Natural killer cell (primary cell): ENCODE measurements around the gene CLSTN2. TPM values are rescaled to one million over a fixed set of nuclear protein-coding genes. Genes with fewer than 3 reads are reported as not detected.

Experiments used
- ATAC-seq, 3 donors: fragments of 150-1000 bp in 2 of 3; fragments of 200-7000 bp in 1 of 3; cut with Tn5 transposase; 1 replicate in 1 of 3; 2 replicates in 2 of 3; pipeline ENCODE4 v1.10.0; 2021; ENCODE audit warnings: mild to moderate bottlenecking in 2 of 3, moderate library complexity in 2 of 3
- DNase-seq, 2 donors: peaks; one replicate each; pipeline versions ENCODE4 v3.0.0 to v3.0.0-alpha.2; 2013 to 2021; ENCODE audit warnings: mixed read lengths in 1 of 2
- H3K27ac ChIP-seq: one replicate; pipeline ENCODE4 v1.5.1; 2013; ENCODE audit warnings: mild to moderate bottlenecking, low read length
- H3K27me3 ChIP-seq: one replicate; pipeline ENCODE4 v1.6.1; 2013; ENCODE audit warnings: low read length; ENCODE audit not compliant: control insufficient read depth, insufficient read depth
- H3K36me3 ChIP-seq: one replicate; pipeline ENCODE4 v1.6.1; 2013; ENCODE audit warnings: low read length; ENCODE audit not compliant: control insufficient read depth, insufficient read depth
- H3K4me1 ChIP-seq: one replicate; pipeline ENCODE4 v1.6.1; 2013; ENCODE audit warnings: low read length; ENCODE audit not compliant: control insufficient read depth, insufficient read depth
- H3K4me3 ChIP-seq: one replicate; pipeline ENCODE4 v1.5.1; 2013; ENCODE audit warnings: low read length
- H3K9me3 ChIP-seq: one replicate; pipeline ENCODE4 v1.6.1; 2013; ENCODE audit warnings: low read length; ENCODE audit not compliant: control insufficient read depth, insufficient read depth
- H3K27ac Mint-ChIP-seq, 2 donors: one replicate each; pipeline ENCODE4 v1.8.0; 2022; ENCODE audit warnings: mild to moderate bottlenecking in 2 of 2, mixed read lengths in 2 of 2, moderate library complexity in 1 of 2
- H3K27me3 Mint-ChIP-seq, 2 donors: one replicate each; pipeline ENCODE4 v1.8.0; 2022; ENCODE audit warnings: low read depth in 2 of 2, mixed read lengths in 2 of 2
- H3K36me3 Mint-ChIP-seq: one replicate; pipeline ENCODE4 v1.8.0; 2022; ENCODE audit warnings: mixed read lengths
- H3K4me1 Mint-ChIP-seq, 2 donors: one replicate each; pipeline ENCODE4 v1.8.0; 2022; ENCODE audit warnings: mixed read lengths in 2 of 2
- H3K4me3 Mint-ChIP-seq: one replicate; pipeline ENCODE4 v1.8.0; 2022; ENCODE audit warnings: mild to moderate bottlenecking, moderate library complexity, mixed read lengths
- H3K9me3 Mint-ChIP-seq, 2 donors: one replicate each; pipeline ENCODE4 v1.8.0; 2022; ENCODE audit warnings: mixed read lengths in 2 of 2
- CTCF ChIP-seq: fragments of 200-600 bp; IDR thresholded peaks from one replicate; pipeline ENCODE4 v1.8.0; 2022; ENCODE audit warnings: antibody characterized with exemption
- WGBS: methylation state at CpG from one replicate; pipeline ENCODE4 v1.1.7; 2013; ENCODE audit warnings: missing lambda C conversion rate; ENCODE audit not compliant: insufficient coverage; 5-methylcytosine and 5-hydroxymethylcytosine counted together
- intact Hi-C: fragments of 100-400 bp; cut with micrococcal nuclease; formaldehyde crosslinking; loops from one replicate; pipeline ENCODE4 v1.14.2; 2022
- total RNA-seq, 4 donors: library from RNA; stranded (reverse); fragments of 120-200 nt in 1 of 4; gene quantifications; one replicate each; pipeline versions ENCODE4 v1.2.3 to v1.2.4, GENCODE V29; 2013 to 2022

CLSTN2 gene
- total RNA-seq, 3 donors from 2014 or later (not counting 1 experiment from before 2014, with no cell fraction given) = 0.05 TPM; not detected in 2

GRCh38 chr3:140395134-140396075, 460.4 kb downstream of the CLSTN2 start:
- intact Hi-C loops = no loop called here
- no peaks in the 10 kb centered on the region for H3K9me3 Mint-ChIP-seq
- peaks cover 0 to 7% of the 10 kb centered on the region in 2 donors for H3K27me3 Mint-ChIP-seq

GRCh38 chr3:140396110-140396509, 461.1 kb downstream of the CLSTN2 start:
- no peaks in the 10 kb centered on the region for H3K36me3 Mint-ChIP-seq
- Histone ChIP-seq H3K27ac (no peak overlapping the region), H3K9me3 (no peaks in the 10 kb centered on the region), H3K36me3 (no peaks in the 10 kb centered on the region), H3K4me1 (no peaks in the 10 kb centered on the region), H3K4me3 (no peak overlapping the region), H3K27me3 (no peaks in the 10 kb centered on the region)
- WGBS = 65% methylated on average over 2 of the region's 3 CpGs
- DNase-seq (no peak), ATAC-seq (no peak)
- H3K27me3 Mint-ChIP-seq = peaks cover 0 to under 1% of the 10 kb centered on the region in 2 donors
- no peak overlapping the region for H3K4me3 Mint-ChIP-seq
- no peak for TF ChIP-seq CTCF
- peaks cover 0 to 7% of the 10 kb centered on the region in 2 donors for H3K4me1 Mint-ChIP-seq
- intact Hi-C loops = no loop called here
- no peaks in the 10 kb centered on the region for H3K9me3 Mint-ChIP-seq
- no peak overlapping the region for H3K27ac Mint-ChIP-seq

More at GRCh38 chr3:140395134-140396075, 460.4 kb downstream of the CLSTN2 start:
- peak overlapping the region in 1 of 2 donors; percentile 14 for H3K27ac Mint-ChIP-seq
- Histone ChIP-seq H3K4me3 (no peak overlapping the region), H3K4me1 (no peaks in the 10 kb centered on the region), H3K36me3 (no peaks in the 10 kb centered on the region), H3K27ac (no peak overlapping the region), H3K9me3 (no peaks in the 10 kb centered on the region), H3K27me3 (no peaks in the 10 kb centered on the region)
- ATAC-seq = peak in 2 of 3 donors; percentile 65 to 67
- peaks cover 0 to 7% of the 10 kb centered on the region in 2 donors for H3K4me1 Mint-ChIP-seq
- no peaks in the 10 kb centered on the region for H3K36me3 Mint-ChIP-seq
- TF ChIP-seq CTCF = no peak
- no peak overlapping the region for H3K4me3 Mint-ChIP-seq
- WGBS = 98% methylated on average over 5 of the region's 5 CpGs
- no peak for DNase-seq

DNA sequence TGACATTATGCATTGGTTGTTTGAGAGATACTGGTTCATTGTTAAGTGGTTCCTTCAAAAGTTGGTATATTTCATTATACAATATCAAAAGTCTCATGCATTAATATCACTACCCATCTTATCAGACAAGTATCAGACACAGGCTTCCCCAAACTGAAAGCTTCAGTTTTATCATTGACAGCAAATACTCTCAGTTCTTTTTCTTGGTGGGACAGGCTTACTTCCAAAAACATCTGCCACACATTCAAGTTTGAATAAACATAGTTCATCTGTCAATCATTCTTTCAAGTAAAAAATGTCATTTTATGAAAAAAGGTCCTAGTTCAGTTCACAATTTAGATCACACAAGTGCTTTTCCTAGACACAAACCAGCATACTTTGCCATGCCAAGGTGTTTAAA, 462.9 kb downstream of the CLSTN2 start:
- Mint-ChIP-seq H3K4me3 (no peak overlapping the region), H3K27ac (no peak overlapping the region), H3K4me1 (peaks cover 0 to 7% of the 10 kb centered on the region in 2 donors), H3K9me3 (no peaks in the 10 kb centered on the region), H3K27me3 (no peaks in the 10 kb centered on the region), H3K36me3 (no peaks in the 10 kb centered on the region)
- TF ChIP-seq CTCF = no peak
- Histone ChIP-seq H3K9me3 (no peaks in the 10 kb centered on the region), H3K4me1 (no peaks in the 10 kb centered on the region), H3K36me3 (no peaks in the 10 kb centered on the region), H3K27me3 (no peaks in the 10 kb centered on the region), H3K4me3 (no peak overlapping the region), H3K27ac (no peak overlapping the region)
- intact Hi-C loops = no loop called here
- ATAC-seq (no peak), DNase-seq (no peak)
